ENCODE results near the gene NCOA7. TPM values are rescaled to one million over a fixed set of nuclear protein-coding genes. Genes with fewer than 3 reads are reported as not detected.

NCOA7 gene
- total RNA-seq, 1 experiment from 2014 or later, result 9.4 TPM

GRCh38 chr6:125899726-125900182 is 109.0 kb downstream of the NCOA7 start:
- peak; percentile 32 for DNase-seq

More at GRCh38 chr6:125899726-125900182, 109.0 kb downstream of the NCOA7 start:
- H2BK20ac ChIP-seq (ENCODE audit: low read depth, low read length, poor library complexity, severe bottlenecking), result no peak overlapping the region
- no peak overlapping the region for H3T11ph ChIP-seq (ENCODE audit: low read length)
- Mint-ChIP-seq H3K9me3 (no peaks in the 10 kb centered on the region), H3K4me3 (no peak overlapping the region), H3K4me1 (peaks cover 0 to 4% of the 10 kb centered on the region in 2 experiments; a peak in 2 of 4 replicates), H3K36me3 (ENCODE audit: insufficient read depth in 1 of 3, low read depth in 3 of 3) (no peaks in the 10 kb centered on the region; a peak in 2 of 7 replicates), H3K27ac (peak overlapping the region in 1 of 3 experiments; percentile 75; a peak in 3 of 7 replicates), H3K27me3 (ENCODE audit: low read depth) (no peaks in the 10 kb centered on the region)
- no peak overlapping the region for H2BK12ac ChIP-seq (ENCODE audit: insufficient read length, low read depth, low read length)
- no peak overlapping the region for H2BK5ac ChIP-seq (ENCODE audit: insufficient read length, low read length)
- H3K4me1 ChIP-seq (ENCODE audit: insufficient read depth, low read length), result no peaks in the 10 kb centered on the region
- H2BK120ac ChIP-seq (ENCODE audit: low read depth, low read length, poor library complexity, severe bottlenecking), result no peak overlapping the region
- H3K14ac ChIP-seq (ENCODE audit: insufficient read depth, low read length), result no peak overlapping the region
- H3K79me1 ChIP-seq (ENCODE audit: insufficient read depth, low read depth, low read length, poor library complexity, severe bottlenecking), result no peaks in the 10 kb centered on the region
- H3K23ac ChIP-seq (ENCODE audit: insufficient read length, low read depth, low read length), result no peak overlapping the region
- no peaks in the 10 kb centered on the region for H3K27me3 ChIP-seq (ENCODE audit: insufficient read depth, low read length)
- no peak overlapping the region for H3K56ac ChIP-seq (ENCODE audit: insufficient read length, low read depth, low read length)
- H4K8ac ChIP-seq (replicated peaks; ENCODE audit: insufficient read length, low read depth, low read length), result no peak overlapping the region
- H4K91ac ChIP-seq (ENCODE audit: insufficient read length, low read depth, low read length), result no peak overlapping the region
- peak; percentile 42 for TF ChIP-seq CTCF (conservative IDR thresholded peaks at IDR 0.05)
- H4K20me1 ChIP-seq (ENCODE audit: control insufficient read depth, insufficient read depth, insufficient read length), result no peaks in the 10 kb centered on the region
- H2BK15ac ChIP-seq (ENCODE audit: low read depth, low read length), result no peak overlapping the region
- H3K9me3 ChIP-seq (ENCODE audit: control insufficient read depth, low read depth, low read length), result no peaks in the 10 kb centered on the region
- H4K5ac ChIP-seq (ENCODE audit: insufficient read length, low read depth, low read length), result no peak overlapping the region
- H3K79me2 ChIP-seq (ENCODE audit: insufficient read depth, low read length), result no peaks in the 10 kb centered on the region
- no peak overlapping the region for H2AFZ ChIP-seq (ENCODE audit: low read length)
- no peak overlapping the region for H2AK5ac ChIP-seq (ENCODE audit: insufficient read length, low read length)
- no CpG with 5 or more reads among the region's 2 CpGs for WGBS (ENCODE audit: extremely low coverage, insufficient read length, low lambda C conversion rate)
- H3K4ac ChIP-seq (ENCODE audit: low read depth, low read length), result no peak overlapping the region
- H3K23me2 ChIP-seq (ENCODE audit: insufficient read length, low read depth, low read length, poor library complexity, severe bottlenecking), result no peaks in the 10 kb centered on the region
- H3K18ac ChIP-seq (ENCODE audit: insufficient read length, low read depth, low read length), result no peak overlapping the region
- no peak overlapping the region for H3K4me2 ChIP-seq (ENCODE audit: insufficient read depth, insufficient read length, low read length)
- no peak overlapping the region for H3K27ac ChIP-seq (ENCODE audit: insufficient read length, low read depth, low read length)
- H3K9ac ChIP-seq (ENCODE audit: extremely low read depth, insufficient read length, low read length), result no peak overlapping the region
